Progenitor cell of endocrine pancreas (in vitro differentiated cells): ENCODE data around the gene PARK7. TPM values are rescaled to one million over a fixed set of nuclear protein-coding genes. Genes with fewer than 3 reads are reported as not detected.
A peak's percentile ranks its signal among the peaks of the same experiment; 100 is the strongest.
"Not testable (repeated sequence)": the region's sequence is repeated elsewhere in the genome, so short reads cannot be mapped to it uniquely, and the experiment has no call there.

Experiments
- DNase-seq: peaks from one replicate; pipeline ENCODE4 v3.0.0; 2021; ENCODE audit warnings: low spot score; ENCODE audit not compliant: unreplicated experiment
- H3K27ac Mint-ChIP-seq: 2 replicates; pipeline ENCODE4 v1.8.0; 2021; ENCODE audit warnings: mild to moderate bottlenecking, moderate library complexity, mixed read lengths
- H3K27me3 Mint-ChIP-seq: 2 replicates; pipeline ENCODE4 v1.8.0; 2021; ENCODE audit warnings: mixed read lengths
- H3K36me3 Mint-ChIP-seq: 2 replicates; pipeline ENCODE4 v1.8.0; 2022; ENCODE audit warnings: mixed read lengths; ENCODE audit not compliant: insufficient read depth
- H3K4me1 Mint-ChIP-seq: 2 replicates; pipeline ENCODE4 v1.8.0; 2021; ENCODE audit warnings: low read depth, mixed read lengths
- H3K4me3 Mint-ChIP-seq: 2 replicates; pipeline ENCODE4 v1.8.0; 2021; ENCODE audit warnings: low read depth, mild to moderate bottlenecking, moderate library complexity, mixed read lengths
- H3K9me3 Mint-ChIP-seq: 2 replicates; pipeline ENCODE4 v1.8.0; 2021; ENCODE audit warnings: low read depth, mixed read lengths
- total RNA-seq: library from RNA; stranded (reverse); gene quantifications from 2 replicates; pipeline ENCODE4 v1.2.1, GENCODE V29; 2021
- TF ChIP-seq, protein P1 (sequence below): fragments of 200-600 bp; sonication (generic); IDR thresholded peaks from one replicate; pipeline ENCODE4 v1.5.0; 2021; ENCODE audit warnings: antibody characterized with exemption, mild to moderate bottlenecking; ENCODE audit not compliant: unreplicated experiment

The PARK7 gene
- total RNA-seq, 1 donor from 2014 or later, result 218 TPM

DNA sequence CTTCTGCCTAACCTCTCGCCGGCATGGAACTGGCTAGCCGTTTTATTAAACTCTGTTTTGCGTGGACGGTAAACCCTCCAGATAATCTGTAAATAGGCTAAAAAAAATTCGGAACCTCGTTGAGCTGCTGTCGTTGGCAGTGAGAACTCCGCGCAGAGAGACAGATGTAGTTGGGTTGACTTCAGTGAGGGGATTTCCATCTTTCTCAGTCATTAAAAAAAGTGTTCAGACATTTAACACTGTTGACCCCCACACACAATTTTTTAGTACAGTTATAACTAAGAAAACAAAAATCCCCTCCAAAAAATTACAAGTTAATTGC is 464 bp downstream of the PARK7 start:
- Mint-ChIP-seq H3K27ac (peak overlapping the region; percentile 93), H3K4me3 (peak overlapping the region; percentile 95), H3K36me3 (peaks cover 11% of the 10 kb centered on the region), H3K4me1 (peaks cover 14% of the 10 kb centered on the region), H3K27me3 (no peaks in the 10 kb centered on the region), H3K9me3 (no peaks in the 10 kb centered on the region)
- TF ChIP-seq, protein P1, sequence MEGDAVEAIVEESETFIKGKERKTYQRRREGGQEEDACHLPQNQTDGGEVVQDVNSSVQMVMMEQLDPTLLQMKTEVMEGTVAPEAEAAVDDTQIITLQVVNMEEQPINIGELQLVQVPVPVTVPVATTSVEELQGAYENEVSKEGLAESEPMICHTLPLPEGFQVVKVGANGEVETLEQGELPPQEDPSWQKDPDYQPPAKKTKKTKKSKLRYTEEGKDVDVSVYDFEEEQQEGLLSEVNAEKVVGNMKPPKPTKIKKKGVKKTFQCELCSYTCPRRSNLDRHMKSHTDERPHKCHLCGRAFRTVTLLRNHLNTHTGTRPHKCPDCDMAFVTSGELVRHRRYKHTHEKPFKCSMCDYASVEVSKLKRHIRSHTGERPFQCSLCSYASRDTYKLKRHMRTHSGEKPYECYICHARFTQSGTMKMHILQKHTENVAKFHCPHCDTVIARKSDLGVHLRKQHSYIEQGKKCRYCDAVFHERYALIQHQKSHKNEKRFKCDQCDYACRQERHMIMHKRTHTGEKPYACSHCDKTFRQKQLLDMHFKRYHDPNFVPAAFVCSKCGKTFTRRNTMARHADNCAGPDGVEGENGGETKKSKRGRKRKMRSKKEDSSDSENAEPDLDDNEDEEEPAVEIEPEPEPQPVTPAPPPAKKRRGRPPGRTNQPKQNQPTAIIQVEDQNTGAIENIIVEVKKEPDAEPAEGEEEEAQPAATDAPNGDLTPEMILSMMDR, result no peak
- no peak for DNase-seq

- Mint-ChIP-seq H3K27ac (peak overlapping the region; percentile 93), H3K27me3 (no peaks in the 10 kb centered on the region), H3K36me3 (peaks cover 13% of the 10 kb centered on the region), H3K4me1 (peaks cover 14% of the 10 kb centered on the region), H3K4me3 (peak overlapping the region; percentile 95), H3K9me3 (no peaks in the 10 kb centered on the region)
- no peak for DNase-seq
- TF ChIP-seq, protein P1, result no peak
Observed at GRCh38 chr1:7962636-7963377, 1.3 kb downstream of the PARK7 start.

DNA sequence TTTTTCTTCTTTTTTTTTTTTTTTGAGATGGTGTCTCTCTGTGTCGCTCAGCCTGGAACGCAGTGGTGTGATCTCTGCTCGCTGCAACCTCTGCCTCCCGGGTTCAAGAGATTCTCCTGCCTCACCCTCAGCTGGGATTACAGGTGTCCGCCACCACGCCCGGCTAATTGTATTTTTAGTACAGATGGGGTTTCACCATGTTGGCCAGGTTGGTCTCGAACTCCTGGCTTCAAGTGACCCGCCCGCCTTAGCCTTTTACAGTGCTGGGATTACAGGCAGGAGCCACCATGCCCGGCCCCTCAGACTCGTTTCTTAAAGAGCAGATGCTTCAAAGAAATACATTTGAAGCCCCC is 1.8 kb downstream of the PARK7 start:
- H3K9me3 Mint-ChIP-seq, DNase-seq, H3K27ac Mint-ChIP-seq, H3K27me3 Mint-ChIP-seq: not testable (repeated sequence)
- Mint-ChIP-seq H3K36me3 (peaks cover 13% of the 10 kb centered on the region), H3K4me3 (peak overlapping the region; percentile 67), H3K4me1 (peaks cover 14% of the 10 kb centered on the region)

GRCh38 chr1:7963841-7964240 is 2.3 kb downstream of the PARK7 start:
- H3K9me3 Mint-ChIP-seq, H3K27me3 Mint-ChIP-seq, H3K27ac Mint-ChIP-seq, DNase-seq: not testable (repeated sequence)
- peak overlapping the region; percentile 42 for H3K4me3 Mint-ChIP-seq
- H3K4me1 Mint-ChIP-seq, result peaks cover 14% of the 10 kb centered on the region
- peaks cover 13% of the 10 kb centered on the region for H3K36me3 Mint-ChIP-seq

GRCh38 chr1:7964476-7964875 is 3.0 kb downstream of the PARK7 start:
- TF ChIP-seq, protein P1, result no peak
- no peaks in the 10 kb centered on the region for H3K9me3 Mint-ChIP-seq
- peaks cover 14% of the 10 kb centered on the region for H3K4me1 Mint-ChIP-seq
- H3K36me3 Mint-ChIP-seq, result peaks cover 15% of the 10 kb centered on the region
- no peak for DNase-seq
- H3K27me3 Mint-ChIP-seq, result no peaks in the 10 kb centered on the region
- no peak overlapping the region for H3K27ac Mint-ChIP-seq
- no peak overlapping the region for H3K4me3 Mint-ChIP-seq

DNA sequence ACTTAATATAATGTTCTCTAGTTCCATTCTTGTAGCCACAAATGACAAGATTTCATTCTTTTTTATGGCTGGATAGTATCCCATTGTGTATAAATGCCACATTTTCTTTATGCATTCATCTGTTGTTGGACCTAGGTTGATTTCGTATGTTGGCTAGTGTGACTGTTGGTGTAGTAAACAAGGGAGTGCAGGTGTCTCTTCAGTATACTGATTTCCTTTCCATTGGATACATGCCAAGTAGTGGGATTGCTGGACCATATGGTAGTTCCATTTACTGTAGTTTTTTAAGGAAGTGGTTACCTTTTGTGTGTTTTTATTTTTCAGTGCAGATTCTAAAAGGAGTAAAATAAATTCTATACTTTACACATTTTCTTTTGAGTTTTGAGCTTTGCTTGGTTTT is 5.7 kb downstream of the PARK7 start:
- TF ChIP-seq, protein P1, result no peak
- Mint-ChIP-seq H3K36me3 (peaks cover 34% of the 10 kb centered on the region), H3K4me1 (peaks cover 4% of the 10 kb centered on the region)

More for the DNA sequence above, 5.7 kb downstream of the PARK7 start:
- no peaks in the 10 kb centered on the region for H3K27me3 Mint-ChIP-seq
- H3K27ac Mint-ChIP-seq, result no peak overlapping the region
- H3K9me3 Mint-ChIP-seq, result no peaks in the 10 kb centered on the region
- H3K4me3 Mint-ChIP-seq, result no peak overlapping the region
- no peak for DNase-seq
